Duodenal mucosa (tissue), 2 donors: ENCODE measurements around the gene HBZ.

Source experiments
- H3K27ac ChIP-seq: one replicate; pipeline ENCODE4 v1.7.0; 2013; ENCODE audit warnings: low read depth, low read length
- H3K27me3 ChIP-seq, 2 donors: one replicate each; pipeline ENCODE4 v1.7.0; 2013; ENCODE audit warnings: low read length in 2 of 2, control low read depth in 1 of 2; ENCODE audit not compliant: insufficient read depth in 2 of 2, control insufficient read depth in 1 of 2
- H3K36me3 ChIP-seq, 2 donors: one replicate each; pipeline ENCODE4 v1.7.0; 2013; ENCODE audit warnings: low read length in 2 of 2, control low read depth in 1 of 2; ENCODE audit not compliant: insufficient read depth in 2 of 2, control insufficient read depth in 1 of 2
- H3K4me1 ChIP-seq, 2 donors: one replicate each; pipeline ENCODE4 v1.7.0; 2013; ENCODE audit warnings: low read length in 2 of 2, control low read depth in 1 of 2; ENCODE audit not compliant: insufficient read depth in 2 of 2, control insufficient read depth in 1 of 2
- H3K4me3 ChIP-seq, 2 donors: one replicate each; pipeline ENCODE4 v1.7.0; 2013; ENCODE audit warnings: low read length in 2 of 2, low read depth in 1 of 2
- H3K9ac ChIP-seq, 2 donors: one replicate each; pipeline ENCODE4 v1.7.0; 2013; ENCODE audit warnings: low read length in 2 of 2, low read depth in 1 of 2
- H3K9me3 ChIP-seq, 2 donors: one replicate each; pipeline ENCODE4 v1.7.0; 2013; ENCODE audit warnings: low read length in 2 of 2, control low read depth in 1 of 2; ENCODE audit not compliant: control insufficient read depth in 1 of 2

The HBZ gene

GRCh38 chr16:152141-153128 lies at the start of gene HBZ:
Gene HBZ, plus strand, starts transcription at chr16:152644. Its CDS starts 266 bp downstream, at chr16:152910.
- H3K4me1 ChIP-seq = peaks cover 0 to 6% of the 10 kb centered on the region in 2 donors
- H3K27me3 ChIP-seq = peaks cover 9 to 17% of the 10 kb centered on the region in 2 donors
- no peaks in the 10 kb centered on the region for H3K9me3 ChIP-seq
- no peaks in the 10 kb centered on the region for H3K36me3 ChIP-seq
- H3K27ac ChIP-seq = no peak within 1 kb of the TSS
- H3K9ac ChIP-seq = no peak within 1 kb of the TSS
- H3K4me3 ChIP-seq = no peak within 1 kb of the TSS

DNA sequence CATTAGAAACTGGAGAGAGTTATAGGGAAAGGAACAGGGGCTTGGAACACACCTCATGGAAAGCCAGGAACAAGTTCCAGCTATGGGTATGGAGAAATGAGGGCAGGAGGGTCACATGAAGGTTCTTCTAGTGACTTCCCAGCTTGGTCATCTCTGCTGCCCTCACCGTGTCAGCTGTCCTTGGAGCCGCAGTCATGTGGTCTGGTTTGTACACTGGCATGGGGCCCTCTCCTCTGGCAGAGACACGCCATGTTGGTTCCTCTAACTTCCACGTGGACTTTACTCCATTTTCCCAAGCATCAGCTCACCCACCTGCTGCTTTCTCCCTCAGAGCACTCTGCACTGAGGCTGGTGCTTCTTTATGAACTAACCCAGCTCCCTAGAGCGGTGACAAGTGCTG lies 48.1 kb upstream of the HBZ start:
- no peaks in the 10 kb centered on the region for H3K27me3 ChIP-seq
- H3K36me3 ChIP-seq = peaks cover 0 to 25% of the 10 kb centered on the region in 2 donors
- no peak overlapping the region for H3K4me3 ChIP-seq
- no peak overlapping the region for H3K9ac ChIP-seq
- H3K9me3 ChIP-seq = no peaks in the 10 kb centered on the region
- no peak overlapping the region for H3K27ac ChIP-seq
- H3K4me1 ChIP-seq = no peaks in the 10 kb centered on the region

- Histone ChIP-seq H3K9me3 (no peaks in the 10 kb centered on the region), H3K9ac (no peak overlapping the region), H3K27me3 (no peaks in the 10 kb centered on the region), H3K36me3 (peaks cover 0 to 27% of the 10 kb centered on the region in 2 donors), H3K27ac (no peak overlapping the region), H3K4me1 (no peaks in the 10 kb centered on the region), H3K4me3 (no peak overlapping the region)
These were observed 47.5 kb upstream of the HBZ start for GRCh38 chr16:104928-105327.

GRCh38 chr16:105521-105920 lies 46.9 kb upstream of the HBZ start:
- Histone ChIP-seq H3K9ac (no peak overlapping the region), H3K36me3 (peaks cover 0 to 27% of the 10 kb centered on the region in 2 donors), H3K4me3 (no peak overlapping the region), H3K27ac (no peak overlapping the region), H3K9me3 (no peaks in the 10 kb centered on the region), H3K4me1 (no peaks in the 10 kb centered on the region), H3K27me3 (no peaks in the 10 kb centered on the region)

DNA sequence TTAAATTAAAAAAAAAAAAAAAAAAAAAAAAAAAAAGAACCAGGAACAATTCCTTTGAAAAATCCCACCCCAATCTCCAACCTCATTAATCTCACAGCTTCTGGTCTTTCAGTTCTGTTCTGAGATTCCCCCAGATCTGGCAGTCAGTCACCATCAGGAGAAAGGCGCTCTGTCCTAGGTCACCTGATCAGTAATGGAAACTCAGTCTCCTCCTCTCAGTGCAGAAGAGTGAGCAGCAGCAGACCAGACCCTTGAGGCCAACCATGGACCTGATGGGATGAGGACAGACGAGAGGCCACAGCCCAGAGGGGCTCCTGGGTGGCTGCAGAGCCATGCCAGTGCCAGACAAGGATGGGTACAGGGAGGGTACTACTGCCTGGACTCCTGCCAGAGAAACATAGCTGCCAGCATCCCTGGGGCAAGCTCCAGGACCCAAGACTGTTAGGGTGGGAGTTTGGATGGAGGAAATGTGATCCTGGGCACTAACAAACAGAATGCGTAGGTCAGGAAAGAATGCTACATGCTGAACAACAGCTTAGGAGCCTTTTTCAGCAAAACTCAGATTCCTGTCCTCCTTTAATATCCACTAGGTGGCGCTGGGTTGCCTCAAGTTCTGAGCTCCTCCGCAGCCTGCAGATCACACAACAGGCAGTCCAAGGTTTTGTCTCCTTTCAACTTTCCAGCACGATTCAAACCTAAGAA lies 45.7 kb upstream of the HBZ start:
- Histone ChIP-seq H3K9me3 (no peaks in the 10 kb centered on the region), H3K4me1 (no peaks in the 10 kb centered on the region), H3K9ac (no peak overlapping the region), H3K27ac (no peak overlapping the region), H3K36me3 (peaks cover under 1 to 24% of the 10 kb centered on the region in 2 donors), H3K4me3 (no peak overlapping the region), H3K27me3 (no peaks in the 10 kb centered on the region)

GRCh38 chr16:112153-112840 lies 40.1 kb upstream of the HBZ start:
- Histone ChIP-seq H3K27ac (no peak overlapping the region), H3K4me1 (peaks cover 0 to under 1% of the 10 kb centered on the region in 2 donors), H3K4me3 (no peak overlapping the region), H3K36me3 (peaks cover 4 to 39% of the 10 kb centered on the region in 2 donors), H3K9me3 (no peaks in the 10 kb centered on the region), H3K27me3 (no peaks in the 10 kb centered on the region), H3K9ac (no peak overlapping the region)

DNA sequence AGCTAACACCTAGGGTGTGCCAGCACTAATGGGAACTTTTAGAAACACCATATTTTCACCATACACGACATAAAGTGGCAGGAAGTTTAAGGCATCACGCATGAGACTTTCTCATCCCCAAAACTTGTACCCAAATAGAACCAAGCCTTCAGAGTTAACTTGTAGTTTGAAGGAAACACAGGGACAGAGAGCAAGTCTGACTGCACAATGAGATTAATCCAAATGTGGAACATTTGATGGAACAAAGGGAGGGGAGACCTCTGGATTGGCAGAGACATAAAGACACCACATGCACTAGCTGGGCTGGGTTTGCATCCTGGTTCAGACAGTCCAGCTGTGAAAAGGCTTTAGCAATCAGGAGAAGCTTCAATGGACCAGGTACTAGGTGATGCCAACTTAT lies 38.1 kb upstream of the HBZ start:
- Histone ChIP-seq H3K4me3 (no peak overlapping the region), H3K27me3 (no peaks in the 10 kb centered on the region), H3K36me3 (peaks cover 4 to 34% of the 10 kb centered on the region in 2 donors), H3K9me3 (no peaks in the 10 kb centered on the region), H3K27ac (no peak overlapping the region), H3K4me1 (peaks cover 6 to 10% of the 10 kb centered on the region in 2 donors), H3K9ac (no peak overlapping the region)

DNA sequence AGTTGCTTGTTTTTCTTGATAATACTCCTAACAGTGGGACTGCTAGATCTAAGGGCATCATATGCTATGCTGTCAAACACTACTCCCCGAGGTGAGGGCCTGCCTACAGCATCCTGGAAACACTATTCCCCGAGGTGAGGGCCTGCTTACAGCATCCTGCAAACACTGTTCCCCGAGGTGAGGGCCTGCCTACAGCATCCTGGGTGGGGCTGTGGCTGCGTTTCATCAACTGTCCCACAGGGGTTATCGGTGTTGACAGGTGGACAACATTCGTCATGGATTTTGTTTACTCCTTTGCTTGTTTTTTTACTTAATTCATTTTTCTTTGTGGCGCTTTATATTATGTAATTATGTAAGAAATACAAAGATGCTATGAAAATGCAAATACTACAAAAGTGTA lies 36.4 kb upstream of the HBZ start:
- Histone ChIP-seq H3K4me3 (no peak overlapping the region), H3K27me3 (no peaks in the 10 kb centered on the region), H3K9ac (no peak overlapping the region), H3K27ac (no peak overlapping the region), H3K36me3 (peaks cover 4 to 31% of the 10 kb centered on the region in 2 donors), H3K9me3 (no peaks in the 10 kb centered on the region), H3K4me1 (peaks cover 6 to 10% of the 10 kb centered on the region in 2 donors)

- H3K4me1 ChIP-seq = peaks cover 6 to 10% of the 10 kb centered on the region in 2 donors
- no peak overlapping the region for H3K4me3 ChIP-seq
- no peaks in the 10 kb centered on the region for H3K9me3 ChIP-seq
- H3K27ac ChIP-seq = no peak overlapping the region
- no peaks in the 10 kb centered on the region for H3K27me3 ChIP-seq
- H3K36me3 ChIP-seq = peaks cover 0 to 26% of the 10 kb centered on the region in 2 donors
- H3K9ac ChIP-seq = no peak overlapping the region
These were observed 34.8 kb upstream of the HBZ start for GRCh38 chr16:117379-118365.
